ENCODE measurements around the gene EVA1A. TPM values are rescaled to one million over a fixed set of nuclear protein-coding genes. Genes with fewer than 3 reads are reported as not detected.

The EVA1A gene
- total RNA-seq, 1 experiment from 2014 or later, result not detected

GRCh38 chr2:75450068-75450467 is 110.7 kb downstream of the EVA1A start:
- no peak for DNase-seq (ENCODE audit: low spot score)

- DNase-seq (ENCODE audit: low spot score), result no peak
Measured at GRCh38 chr2:75447176-75447575, 113.6 kb downstream of the EVA1A start.

Small RNA genes lying within 50 kb of the gene (small RNA-seq; reads per million reads assigned to genes)
- not detected for gene RF01233

Other genes with a start within 250 kb of the EVA1A start
- 41.7 and 65.3 TPM in 2 replicates for gene MRPL19, start 85.8 kb upstream of the EVA1A start, total RNA-seq (2014; rRNA removed; shearing (Covaris generic))
- gene GCFC2, start 150.0 kb upstream of the EVA1A start, total RNA-seq (2014; rRNA removed; shearing (Covaris generic)), result 11.3 and 16.7 TPM in 2 replicates